HT1080 (cell line): ENCODE measurements around the gene DCAF8. TPM values are rescaled to one million over a fixed set of nuclear protein-coding genes. Genes with fewer than 3 reads are reported as not detected.

Experiments
- DNase-seq: peaks from one replicate; pipeline ENCODE4 v3.0.0-alpha.2; 2015; ENCODE audit warnings: low read depth
- total RNA-seq: library from RNA; depleted of rRNA; stranded (reverse); fragments of >200 nt; shearing (Covaris generic); gene quantifications from 2 replicates; pipeline ENCODE4 v1.2.3, GENCODE V29; 2014

DCAF8 gene
- total RNA-seq, 1 experiment from 2014 or later: 56.9 TPM

DNA sequence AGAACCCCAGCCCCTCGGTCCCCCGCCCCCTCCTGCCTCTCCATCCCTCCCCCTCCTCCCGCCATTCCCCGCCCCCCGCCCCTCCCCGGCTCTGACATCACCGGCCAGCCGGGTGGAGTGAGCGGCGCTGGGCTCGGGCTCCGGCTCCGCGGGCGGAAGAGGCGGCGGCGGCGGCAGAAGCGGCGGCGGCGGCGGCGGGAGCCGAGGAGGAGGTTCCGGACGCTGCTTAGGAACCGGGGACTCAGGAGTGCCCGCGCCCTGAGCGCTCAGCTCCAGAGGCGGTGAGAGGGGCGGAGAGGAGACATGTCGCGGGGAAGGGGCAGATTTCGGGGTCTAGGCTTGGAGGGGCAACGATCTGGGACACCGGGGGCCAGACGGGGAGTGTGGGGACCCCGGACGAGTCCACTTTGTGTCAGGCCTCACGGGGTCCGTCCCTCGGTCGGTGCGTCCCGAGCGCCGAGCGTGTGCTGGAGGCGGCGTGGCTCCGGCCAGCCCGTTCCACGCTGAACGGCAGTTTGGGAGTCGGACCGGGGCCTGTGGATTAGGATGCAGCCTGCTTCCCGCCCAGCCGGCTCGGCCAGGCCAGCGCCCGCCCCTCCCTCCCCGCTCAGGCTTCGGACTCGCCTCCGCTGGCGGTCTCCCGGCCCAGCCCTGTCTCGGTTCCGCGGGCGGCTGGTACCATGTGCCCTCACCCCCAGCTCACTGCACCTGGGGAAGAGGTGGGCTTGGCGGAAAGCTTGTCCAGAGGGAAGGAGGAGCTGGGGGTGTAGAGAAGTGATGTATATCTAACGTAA is 56.9 kb downstream of the DCAF8 start, which contains the start of gene PEA15:
PEA15 (plus strand) TSS at position 143 of the 794 bp plus-strand sequence. CDS start 6,161 bp downstream, outside the sequence.
- DNase-seq: peak; percentile 20

DNA sequence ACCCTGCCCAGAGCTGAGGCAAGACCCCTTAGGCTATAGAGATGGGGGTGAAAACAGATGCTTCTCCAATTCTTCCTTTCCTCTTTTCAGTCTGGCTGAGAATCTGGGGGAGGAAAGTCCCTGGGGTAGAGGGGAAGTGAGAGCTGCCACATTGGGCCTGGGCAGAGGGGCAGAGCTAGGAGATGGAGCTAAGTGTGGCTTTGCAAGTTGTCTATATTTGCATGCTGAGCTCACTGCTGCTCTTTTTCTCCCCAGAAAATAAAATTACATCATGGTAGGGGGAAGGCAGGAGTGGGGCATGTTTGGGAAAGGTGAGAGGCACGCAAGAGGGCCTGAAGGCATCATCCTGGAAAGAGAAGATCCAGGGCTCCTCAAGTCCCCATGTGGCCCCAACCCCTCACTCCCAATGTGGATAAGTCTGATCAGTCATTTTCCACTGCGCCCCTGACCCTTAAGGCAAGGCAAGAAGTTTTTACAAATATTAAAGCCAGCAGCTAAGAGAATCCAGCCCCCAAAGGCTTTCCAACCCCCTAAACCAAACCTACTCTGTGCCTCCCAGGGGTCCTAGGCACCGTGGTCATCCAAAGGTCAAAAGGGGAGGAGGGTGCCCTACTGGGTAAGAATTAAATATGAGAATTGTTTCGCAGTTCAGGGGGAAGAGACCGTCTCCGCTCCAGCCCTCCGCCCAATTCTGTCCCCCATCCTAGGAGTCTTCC is 57.7 kb downstream of the DCAF8 start:
- DNase-seq: no peak

DNA sequence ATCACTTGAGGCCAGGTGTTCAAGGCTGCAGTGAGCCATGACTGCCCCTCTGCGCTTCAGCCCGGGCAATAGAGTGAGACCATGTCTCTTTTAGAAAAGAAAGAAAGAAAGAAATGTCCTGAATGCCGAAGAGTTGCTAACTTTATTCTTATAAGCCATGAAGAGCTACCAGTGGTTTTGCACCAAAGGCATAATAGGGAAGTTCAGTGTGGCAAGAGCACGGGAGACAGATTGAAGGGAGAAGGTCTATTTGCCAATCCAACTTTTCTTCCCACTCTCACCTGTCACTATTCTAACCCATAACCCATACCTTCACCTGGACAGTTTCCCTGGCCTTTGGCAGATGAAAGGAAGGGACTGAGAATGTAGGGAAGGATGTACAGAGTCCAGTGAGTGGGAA is 61.6 kb downstream of the DCAF8 start:
- DNase-seq: no peak

DNA sequence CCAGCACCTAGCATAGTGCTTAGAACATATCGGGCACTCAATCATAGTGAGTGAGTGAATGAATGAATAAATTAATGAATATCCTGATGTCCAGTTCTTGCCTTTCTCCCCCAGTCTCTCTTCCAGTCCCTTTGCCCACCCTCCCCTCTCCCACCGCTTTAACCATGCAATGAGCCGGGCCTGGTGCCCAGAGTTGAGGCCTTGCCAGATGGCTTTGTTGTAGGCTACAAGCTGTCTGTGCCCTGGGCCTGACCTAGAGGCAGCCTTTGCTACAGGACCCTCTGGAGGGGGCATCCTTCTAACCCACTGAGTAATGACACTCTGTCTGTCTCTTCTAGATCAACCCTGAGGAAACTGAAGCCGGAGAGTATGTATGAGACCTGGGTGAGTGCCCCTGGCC is 65.1 kb downstream of the DCAF8 start:
- no peak for DNase-seq

DNA sequence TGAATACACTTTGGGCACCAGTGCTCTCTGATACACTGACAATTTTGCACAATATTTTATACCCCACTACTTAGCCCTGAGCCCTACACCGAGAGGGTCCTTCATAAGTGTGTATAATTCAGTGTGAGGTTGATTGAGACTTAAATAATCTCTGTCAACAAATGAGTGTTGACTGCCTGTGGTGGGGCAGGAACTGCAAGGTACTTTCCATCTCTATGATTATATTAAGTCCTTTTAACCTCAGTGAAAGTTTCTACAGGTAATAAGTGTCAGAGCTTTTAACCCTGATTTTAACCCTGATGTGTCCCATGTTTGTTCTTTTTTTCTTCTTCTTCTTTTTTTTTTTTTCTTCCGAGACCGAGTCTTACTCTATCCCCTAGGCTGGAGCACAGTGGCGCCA is 66.2 kb downstream of the DCAF8 start:
- no peak for DNase-seq

DNA sequence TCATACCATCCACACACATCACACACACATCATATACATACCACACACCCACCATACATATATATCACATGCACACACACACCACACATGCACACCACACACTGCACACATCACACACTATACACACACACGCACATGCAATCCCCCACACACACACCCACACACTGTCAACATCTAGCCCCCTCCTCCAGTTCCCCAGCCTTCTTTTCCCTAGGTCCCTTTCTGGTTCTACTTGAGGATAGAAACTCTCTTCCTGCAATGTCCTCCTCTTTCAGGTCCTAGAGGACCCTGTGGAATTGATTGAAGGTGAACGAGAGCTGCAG is 67.7 kb downstream of the DCAF8 start:
- no peak for DNase-seq

DNA sequence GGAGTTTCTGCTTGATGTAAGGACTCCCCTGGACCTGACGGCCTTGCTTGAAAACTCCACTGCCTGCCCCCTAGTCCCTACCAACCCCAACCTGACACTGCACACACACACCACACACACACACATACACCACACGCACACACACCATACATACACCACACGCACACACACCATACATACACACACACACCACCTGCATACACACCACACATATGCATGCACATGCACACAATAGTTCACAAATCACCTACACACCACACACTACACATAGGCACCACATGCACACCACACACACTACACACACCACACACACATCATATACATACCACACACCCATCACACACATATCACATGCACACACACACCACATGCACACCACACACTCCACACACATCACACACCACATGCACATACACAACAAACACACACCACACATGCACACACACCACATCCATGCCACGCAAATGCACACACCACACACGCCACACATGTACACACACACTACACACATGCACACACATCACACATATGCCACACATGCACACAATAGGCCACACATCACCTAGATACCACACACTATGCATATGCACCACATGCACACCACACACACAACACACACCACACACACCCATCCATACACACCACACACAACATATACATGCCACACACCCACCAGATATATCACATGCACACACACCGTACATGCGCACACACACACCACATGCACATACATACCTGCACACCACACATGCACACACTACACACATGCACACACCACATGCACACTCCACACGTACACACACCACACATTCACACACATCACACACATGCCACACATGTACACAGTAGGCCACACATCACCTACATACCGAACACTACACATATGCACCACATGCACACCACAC is 68.3 kb downstream of the DCAF8 start:
- DNase-seq: no peak

DNA sequence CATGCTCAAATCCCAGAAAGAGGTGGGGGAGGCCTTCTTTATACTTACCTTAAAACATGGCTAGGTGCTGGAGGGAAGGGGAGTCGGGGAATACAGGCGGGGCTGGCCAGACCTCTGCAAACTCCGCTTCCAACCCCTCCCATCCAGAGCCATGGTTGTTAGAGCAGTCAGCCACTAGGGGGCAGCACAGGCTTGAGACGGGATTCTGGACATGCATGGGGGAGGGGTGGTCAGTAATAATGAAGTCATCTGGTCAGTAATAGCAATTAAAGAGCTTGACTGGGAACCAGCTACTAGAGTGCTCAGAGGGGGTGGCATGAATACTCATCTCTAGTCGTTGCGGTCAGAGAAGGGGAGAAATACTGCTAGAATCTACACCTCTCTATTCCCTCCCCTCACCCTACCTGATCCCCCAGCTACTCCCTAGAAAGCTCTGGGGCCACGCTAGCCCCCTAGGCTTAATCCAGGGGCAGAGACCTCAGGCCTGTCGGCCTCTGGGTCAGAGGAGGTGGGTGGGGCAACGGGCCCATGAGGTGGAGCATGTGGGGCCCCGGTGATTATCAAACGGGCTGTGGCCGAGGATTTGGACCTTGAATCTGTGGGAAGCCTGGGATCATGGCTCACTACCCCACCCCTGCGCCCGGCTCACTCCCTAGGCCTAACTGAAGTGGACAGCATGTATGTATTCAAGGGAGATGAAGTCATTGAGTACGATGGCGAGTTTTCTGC is 69.1 kb downstream of the DCAF8 start:
- peak; percentile 72 for DNase-seq

DNA sequence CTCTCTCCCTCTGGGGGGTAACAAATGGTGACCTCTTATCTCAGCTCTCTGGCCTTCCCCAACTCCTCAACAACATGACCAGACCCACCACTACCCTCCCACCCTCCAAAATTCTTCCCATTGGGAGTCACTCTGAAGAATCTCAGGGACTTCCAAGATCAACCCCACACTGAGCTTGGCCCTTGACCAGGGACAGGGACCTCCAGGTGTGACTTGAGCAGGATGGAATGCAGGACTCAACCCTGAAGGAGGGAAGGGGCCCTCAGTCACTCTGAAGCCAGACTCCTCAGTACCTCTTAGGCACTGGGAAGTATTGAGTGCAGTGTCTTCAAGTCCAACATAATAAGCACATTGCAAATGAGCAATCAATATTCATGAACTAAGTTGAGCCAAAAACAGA is 70.1 kb downstream of the DCAF8 start:
- no peak for DNase-seq

DNA sequence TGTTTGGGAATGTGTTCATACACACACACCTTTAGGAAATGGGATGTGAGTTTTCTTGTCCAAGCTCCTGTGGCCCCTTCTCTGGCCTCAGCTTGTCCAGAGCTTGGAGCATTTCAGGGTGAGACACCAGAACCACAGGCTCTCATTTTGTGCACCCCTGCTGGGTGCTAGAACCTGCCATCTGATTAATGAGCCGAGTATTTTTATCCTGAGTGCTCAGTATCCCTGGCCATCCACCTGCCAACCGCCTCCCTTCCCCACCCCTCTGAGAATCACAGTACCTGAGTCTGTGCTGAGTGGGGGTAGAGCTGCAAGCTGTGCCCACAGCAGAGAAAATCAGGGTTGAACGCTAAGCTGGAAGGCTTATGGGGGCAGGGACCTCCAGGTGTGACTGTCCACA is 70.6 kb downstream of the DCAF8 start:
- DNase-seq: no peak

DNA sequence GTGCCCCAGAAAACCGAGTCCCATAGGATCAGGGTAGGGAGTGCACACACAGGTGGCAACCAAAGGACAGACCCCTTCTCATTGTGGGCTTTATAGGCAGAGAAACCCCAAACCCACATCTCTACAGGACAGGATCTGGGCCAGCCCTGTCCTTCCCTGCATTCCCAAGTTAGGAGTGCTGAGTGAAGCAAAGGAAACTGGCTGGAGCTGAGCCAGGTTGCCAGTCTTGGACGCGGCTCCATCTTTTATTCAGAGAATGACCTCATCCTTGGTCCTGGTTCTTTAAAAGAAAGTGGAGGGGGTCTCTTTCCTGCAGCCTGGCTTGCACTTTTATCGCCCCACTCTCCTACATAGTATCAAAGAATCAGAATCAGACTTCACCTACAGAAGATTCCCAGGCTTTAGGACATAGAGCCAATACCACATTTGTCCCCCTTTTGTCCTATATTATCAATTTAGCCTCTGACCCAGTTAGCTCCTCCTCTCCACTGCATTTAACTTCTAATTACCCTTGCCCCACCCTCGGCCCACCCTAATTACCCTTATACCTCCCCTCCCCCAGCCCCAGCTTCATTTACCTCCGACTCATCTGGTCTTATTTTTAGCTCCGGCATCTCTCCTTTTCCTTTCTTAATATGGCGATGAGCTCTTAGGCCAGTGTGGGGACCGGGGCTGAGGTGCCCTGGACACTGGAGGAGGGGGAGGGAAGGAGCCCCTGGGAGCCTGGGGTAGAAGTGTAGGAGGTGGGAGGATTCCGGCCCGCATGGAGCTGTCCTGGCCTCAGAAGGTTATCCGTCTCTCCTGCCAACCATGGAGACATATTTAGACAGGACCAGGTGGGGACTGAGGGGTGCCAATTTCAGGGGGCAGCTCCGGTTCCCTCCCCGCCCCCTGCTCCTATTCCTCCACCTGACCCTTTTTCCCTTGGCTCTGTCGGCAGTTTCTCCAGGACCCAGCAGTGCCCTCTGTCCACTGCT is 72.4 kb downstream of the DCAF8 start, which contains the start of gene CASQ1:
CASQ1 (plus strand) TSS at position 927 of the 977 bp plus-strand sequence. CDS start 177 bp downstream, outside the sequence.
- peak; percentile 33 for DNase-seq

DNA sequence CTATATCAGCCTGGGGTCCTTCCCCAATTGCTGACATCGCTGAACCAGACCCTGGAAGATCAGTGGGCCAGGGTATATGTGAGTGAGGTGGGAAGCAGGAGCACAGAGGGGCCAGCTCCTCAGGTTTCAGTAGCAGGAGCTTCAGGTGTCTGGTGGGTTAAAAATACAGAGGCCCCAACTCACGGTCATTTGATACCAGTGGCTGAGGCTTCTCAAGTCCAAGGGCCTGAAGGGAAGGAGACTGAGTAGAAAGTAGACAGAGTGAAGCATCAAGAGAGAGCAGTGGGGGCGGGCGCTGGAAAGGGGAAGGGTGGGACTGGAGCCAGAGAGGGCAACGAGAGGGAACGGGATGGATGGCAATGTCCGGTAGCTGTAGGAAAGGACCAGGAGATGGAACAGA is 74.0 kb downstream of the DCAF8 start:
- no peak for DNase-seq

DNA sequence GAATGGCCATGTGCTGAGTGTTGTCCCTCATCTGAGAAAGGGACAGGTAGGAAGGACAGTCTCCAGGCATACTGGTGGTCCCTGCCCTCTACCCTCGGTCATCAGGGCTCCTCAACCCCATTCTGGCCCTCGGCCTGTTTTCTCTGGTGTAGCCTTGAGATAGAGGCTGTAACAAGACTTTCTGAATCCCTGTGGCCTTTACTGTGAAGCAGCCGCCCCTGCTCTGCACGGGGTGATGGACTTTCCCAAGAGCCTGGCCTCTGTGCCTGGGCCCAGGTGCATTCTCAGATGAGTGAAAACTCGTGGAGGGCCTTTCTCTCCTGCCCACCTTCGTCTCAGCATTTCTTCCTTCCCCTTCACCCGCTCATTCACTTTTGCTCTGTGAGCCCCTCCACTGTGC is 74.9 kb downstream of the DCAF8 start:
- no peak for DNase-seq

DNA sequence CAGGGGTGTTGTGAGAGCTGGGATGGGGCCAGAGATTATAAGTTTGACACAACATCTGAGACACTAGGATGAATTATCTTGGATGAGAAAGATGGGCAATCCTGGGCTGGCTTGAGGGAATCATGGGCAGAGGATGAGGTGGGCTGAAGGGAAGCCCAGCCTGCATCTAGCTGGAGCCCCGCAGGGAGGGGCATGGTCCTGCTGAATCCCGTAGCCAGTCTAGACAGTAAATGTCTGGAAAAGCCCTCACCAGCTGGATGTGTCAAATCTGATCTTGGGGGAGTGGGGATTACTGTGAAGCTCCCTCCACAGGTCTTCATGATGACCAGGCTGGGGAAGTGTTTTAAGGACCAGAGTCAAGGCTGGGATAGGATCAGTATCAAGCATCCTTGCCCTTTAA is 75.6 kb downstream of the DCAF8 start:
- DNase-seq: no peak

DNA sequence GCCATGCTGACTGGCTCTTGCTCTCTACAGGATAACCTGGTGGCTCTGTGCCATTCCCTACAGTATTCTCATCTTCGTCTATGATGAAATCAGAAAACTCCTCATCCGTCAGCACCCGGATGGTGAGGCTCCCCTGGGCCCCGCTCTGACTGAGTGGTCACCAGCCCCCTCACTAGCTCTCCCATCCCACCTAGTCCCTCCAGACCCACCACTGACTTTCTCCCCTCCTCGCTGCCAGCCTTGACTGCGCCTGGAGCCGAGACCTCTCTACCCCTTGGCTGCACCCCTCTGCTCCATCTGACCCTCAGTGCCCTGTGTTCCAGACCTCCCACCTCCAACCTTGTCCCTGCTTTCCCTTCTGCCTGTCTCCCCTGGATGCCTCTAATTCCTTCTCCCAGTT is 76.1 kb downstream of the DCAF8 start:
- no peak for DNase-seq

DNA sequence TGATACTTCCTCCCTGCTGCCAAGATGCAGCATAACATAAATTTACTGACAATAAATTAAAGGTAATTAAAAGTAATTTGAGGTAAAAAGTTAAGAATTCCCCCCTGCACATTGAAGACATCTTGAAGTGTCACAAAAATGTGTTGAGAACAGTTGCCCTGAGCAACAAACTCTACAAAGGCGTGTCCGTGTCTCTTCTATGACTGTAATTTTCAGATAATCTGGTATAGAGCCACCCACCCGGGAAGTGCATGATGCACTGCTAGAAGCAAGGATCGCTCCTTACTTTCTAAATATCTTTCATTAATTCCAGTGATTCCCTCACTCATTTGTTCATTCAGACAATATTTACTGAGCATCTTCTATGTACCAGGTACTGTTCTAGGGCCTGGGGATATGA is 83.0 kb downstream of the DCAF8 start:
- no peak for DNase-seq

DNA sequence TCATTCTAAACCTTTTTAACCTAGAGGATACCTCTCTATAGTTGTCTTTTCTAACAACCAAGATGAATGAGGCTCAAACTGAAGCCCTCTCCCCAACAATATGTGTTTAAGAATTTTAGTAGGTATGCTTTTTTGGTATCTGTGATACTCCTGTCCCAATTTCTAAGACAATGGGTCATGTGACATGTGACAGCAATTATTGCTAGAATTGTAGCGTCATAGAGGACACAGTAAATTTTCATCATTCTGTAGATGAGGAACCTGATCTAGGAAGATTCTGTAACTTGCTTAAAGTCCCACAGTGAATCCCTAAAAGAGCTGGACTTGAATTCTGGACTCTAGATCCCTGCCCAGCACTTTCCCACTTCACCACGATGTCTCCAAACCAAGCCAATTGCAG is 83.6 kb downstream of the DCAF8 start:
- no peak for DNase-seq

DNA sequence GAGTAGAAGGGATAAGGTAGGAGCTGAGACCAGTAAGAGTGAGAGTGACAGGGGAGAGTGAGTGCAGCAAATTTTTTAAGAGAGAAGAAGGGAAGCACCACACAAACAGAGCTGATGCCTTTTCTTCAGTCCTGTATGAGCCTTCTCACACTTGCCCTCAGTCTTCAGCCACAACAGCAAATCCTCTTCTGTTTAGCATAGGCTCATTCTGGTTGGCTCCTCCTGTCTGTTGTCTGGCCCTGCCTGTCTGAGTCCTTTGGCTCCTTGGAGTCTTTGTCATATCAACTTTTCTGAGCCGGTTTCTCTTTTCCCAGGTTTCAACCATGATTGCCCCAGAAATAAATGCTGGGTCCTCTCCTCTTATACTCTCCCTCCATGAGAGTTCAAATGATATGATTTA is 84.7 kb downstream of the DCAF8 start:
- DNase-seq: no peak

DNA sequence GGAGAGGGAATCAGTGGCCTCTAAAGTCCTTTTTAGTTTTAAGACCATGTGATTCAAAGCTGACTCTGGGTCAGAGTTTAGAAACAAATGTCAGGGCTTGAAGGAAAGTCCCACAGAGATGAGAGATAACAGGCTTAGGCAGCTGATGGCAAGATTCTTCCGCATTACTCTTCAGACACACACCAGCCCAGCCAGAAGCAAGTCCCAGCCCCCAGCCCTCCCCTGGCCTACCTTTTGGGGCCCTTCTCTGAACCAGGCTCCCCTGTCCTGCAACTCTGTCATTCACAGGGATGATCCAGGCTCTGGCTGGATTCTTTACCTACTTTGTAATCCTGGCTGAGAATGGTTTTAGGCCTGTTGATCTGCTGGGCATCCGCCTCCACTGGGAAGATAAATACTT is 85.1 kb downstream of the DCAF8 start:
- DNase-seq: no peak

DNA sequence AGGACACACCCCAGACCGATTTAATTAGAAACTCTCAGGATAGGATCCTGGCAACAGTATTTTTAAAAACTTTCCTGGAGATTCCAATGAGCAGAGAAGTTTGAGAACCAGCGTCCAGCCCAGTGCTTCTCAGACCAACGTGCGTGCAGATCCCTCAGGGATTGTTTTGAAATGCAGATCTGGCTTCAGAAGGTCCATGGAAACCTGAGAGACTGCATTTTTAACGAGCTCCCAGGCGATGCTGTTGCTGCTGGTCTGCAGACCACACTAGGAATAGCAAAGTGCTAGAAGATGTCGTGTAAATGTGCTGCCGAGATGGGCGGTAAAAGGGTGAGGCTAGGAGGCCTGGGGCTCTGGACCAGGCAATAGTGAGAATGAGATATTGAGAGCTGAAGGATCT is 90.4 kb downstream of the DCAF8 start:
- no peak for DNase-seq
